NOMO-1 treated with DMSO at 0.1 percent for 48 hours (cell line): ENCODE data around the gene MIF4GD.

Source experiments
- DNase-seq: peaks from one replicate; lab custom pipeline; 2025; ENCODE audit not compliant: unreplicated experiment; lab: John Stamatoyannopoulos, UW

Gene MIF4GD

GRCh38 chr17:75238020-75238580 is 32.9 kb downstream of the MIF4GD start:
- no peak for DNase-seq

- DNase-seq = no peak
Observed at GRCh38 chr17:75237100-75238014, 33.7 kb downstream of the MIF4GD start.

GRCh38 chr17:75232786-75233185 is 38.2 kb downstream of the MIF4GD start:
- no peak for DNase-seq

GRCh38 chr17:75231741-75232464 is 39.1 kb downstream of the MIF4GD start:
- no peak for DNase-seq

DNA sequence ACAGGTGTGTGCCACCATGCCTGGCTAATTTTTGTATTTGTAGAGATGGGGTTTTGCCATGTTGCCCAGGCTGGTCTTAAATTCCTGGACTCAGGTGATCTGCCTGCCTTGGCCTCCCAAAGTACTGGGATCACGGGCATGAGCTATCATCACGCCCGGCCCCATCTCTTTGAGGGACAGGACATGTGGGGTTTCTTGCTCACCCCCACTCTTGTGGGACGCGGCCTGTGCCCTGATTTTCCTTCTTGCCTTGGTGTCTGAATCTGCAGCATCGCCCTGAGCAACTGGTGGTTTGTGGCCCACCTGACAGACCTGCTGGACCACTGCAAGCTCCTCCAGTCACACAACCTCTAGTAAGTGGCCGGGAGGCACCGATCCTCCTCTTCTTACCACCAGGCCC is 40.0 kb downstream of the MIF4GD start:
- no peak for DNase-seq

DNA sequence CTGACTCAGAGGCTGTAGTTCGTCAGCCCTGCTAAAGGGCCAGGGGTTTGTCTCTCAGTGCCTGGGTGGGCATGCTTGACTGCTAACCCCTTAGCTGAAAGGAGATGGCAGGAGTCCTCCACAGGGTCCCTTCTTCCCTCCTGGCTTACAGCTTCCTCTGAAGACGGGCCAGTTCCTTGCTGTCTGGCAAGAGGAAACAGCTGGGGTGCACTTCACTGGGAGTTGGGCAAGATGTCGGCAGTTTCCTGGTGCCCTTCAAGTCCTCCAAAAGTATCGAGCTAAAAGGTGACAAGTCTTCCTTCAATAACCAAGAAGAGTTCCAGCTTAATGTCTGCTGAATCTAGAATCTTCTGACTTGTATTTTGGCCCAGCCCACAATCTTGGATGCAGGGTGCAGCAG is 42.2 kb downstream of the MIF4GD start:
- no peak for DNase-seq

- peak; percentile 69 for DNase-seq
Observed at GRCh38 chr17:75228305-75228704, 42.7 kb downstream of the MIF4GD start.

GRCh38 chr17:75227729-75228128 is 43.3 kb downstream of the MIF4GD start:
- no peak for DNase-seq

DNA sequence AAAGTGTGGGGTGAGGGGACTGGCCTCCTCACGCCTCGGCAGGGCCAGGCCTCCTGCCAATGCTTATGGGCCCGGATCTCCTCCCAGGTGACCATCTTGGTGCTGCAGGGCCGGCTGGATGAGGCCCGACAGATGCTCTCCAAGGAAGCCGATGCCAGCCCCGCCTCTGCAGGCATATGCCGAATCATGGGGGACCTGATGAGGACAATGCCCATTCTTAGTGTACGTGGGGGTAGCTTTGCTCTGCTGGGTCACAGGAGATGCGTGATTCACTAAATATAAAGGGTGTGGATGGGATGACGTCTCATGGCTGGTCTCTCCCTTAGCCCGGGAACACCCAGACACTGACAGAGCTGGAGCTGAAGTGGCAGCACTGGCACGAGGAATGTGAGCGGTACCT is 46.0 kb downstream of the MIF4GD start:
- DNase-seq = no peak

DNA sequence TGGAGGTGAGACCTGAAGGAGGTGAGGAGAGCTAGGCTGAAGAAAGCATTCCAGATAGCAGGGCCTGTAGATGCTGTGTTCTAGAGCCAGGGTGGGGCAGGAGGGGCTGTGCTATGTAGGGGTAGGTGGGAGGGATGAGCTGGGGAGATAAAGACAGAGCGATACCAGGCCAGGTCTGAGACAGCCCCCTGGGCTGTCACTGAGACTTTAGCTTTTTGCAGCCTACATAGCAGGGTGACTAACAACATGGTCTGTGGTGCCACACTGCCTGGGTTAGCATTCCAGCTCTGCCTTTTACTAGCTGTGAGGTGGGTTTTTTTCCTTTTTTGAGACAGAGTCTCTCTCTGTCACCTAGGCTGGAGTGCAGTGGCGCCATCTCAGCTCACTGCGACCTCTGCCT is 51.2 kb downstream of the MIF4GD start:
- DNase-seq = no peak

DNA sequence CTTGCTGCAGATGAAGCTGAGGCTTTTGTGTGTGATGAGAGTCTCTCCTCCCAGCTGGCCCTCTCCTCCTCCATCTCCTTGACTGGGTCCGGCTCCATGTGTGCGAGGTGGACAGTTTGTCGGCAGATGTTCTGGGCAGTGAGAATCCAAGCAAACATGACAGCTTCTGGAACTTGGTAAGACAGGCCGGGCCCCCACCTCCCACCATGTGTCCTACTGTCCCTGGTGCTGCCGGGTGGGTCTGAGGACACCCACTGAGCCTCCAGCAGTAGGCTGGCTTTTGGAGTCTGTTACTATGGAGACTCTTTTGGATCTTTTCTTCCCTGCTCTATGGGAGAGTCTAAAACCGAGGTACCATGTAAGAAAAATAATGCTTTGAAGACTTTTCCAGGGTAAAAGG is 52.9 kb downstream of the MIF4GD start:
- no peak for DNase-seq
